ENCODE results near the gene COL13A1.

COL13A1 gene

DNA sequence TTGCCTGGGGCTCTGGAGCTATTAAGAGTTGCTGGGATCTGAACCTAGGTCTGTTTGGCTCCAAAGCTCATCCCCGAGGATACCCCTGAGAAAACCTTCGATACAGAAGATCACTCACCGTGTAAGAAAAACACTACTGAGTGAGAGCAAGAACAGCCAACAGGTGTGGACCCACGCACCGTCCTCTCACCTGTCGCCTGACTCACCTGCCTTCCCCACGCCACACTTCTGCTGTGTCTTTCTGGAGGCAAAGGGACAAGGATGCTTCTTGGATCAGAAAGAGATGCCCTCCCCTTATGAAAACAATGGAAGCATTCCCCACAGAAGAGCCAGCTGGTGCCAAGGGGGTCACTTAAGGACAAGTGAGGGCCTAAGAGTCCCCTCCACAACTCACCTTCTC, 46.7 kb downstream of the COL13A1 start:
- DNase-seq: no peak

- DNase-seq: no peak
Measured at GRCh38 chr10:69849825-69850224, 48.1 kb downstream of the COL13A1 start.

GRCh38 chr10:69850440-69850839, 48.7 kb downstream of the COL13A1 start:
- DNase-seq: peak; percentile 28

DNA sequence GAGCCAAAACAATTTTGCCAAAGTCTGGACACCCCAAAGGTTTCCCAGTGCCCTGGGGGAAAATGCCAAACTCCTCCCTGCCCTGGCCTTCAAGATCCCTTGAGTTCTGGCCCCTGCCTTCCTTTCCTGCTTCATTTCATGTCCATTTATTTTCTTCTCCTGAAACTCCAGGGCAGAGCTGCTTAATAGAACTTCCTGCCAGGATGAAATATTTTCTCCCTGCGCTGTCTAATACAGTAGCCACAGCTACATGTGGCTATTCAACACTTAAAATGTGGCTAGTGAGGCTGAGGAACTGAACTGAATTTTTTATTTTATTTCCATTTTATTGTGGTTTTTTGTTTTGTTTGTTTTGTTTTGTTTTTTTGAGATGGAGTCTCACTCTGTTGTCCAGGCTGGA, 49.6 kb downstream of the COL13A1 start:
- DNase-seq: no peak

DNA sequence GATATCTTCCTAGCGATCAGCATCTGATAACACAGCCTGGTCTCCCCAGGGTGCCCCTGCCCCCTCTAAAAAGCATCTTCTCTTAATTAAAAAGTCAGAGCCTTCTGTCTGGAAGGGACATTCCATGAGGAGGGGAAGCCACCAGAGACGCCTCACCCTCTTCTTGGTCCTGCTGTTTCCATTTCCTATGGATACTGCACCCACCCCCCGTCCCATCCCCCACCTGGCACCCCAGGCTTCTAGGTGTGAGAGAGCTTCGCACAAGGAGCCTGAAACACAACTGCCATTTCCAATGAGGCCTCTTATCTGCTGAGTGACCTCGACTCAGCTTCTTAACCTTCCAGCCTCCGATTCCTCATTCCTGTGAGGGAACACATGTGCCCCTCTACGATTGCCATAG, 51.4 kb downstream of the COL13A1 start:
- DNase-seq: no peak

DNA sequence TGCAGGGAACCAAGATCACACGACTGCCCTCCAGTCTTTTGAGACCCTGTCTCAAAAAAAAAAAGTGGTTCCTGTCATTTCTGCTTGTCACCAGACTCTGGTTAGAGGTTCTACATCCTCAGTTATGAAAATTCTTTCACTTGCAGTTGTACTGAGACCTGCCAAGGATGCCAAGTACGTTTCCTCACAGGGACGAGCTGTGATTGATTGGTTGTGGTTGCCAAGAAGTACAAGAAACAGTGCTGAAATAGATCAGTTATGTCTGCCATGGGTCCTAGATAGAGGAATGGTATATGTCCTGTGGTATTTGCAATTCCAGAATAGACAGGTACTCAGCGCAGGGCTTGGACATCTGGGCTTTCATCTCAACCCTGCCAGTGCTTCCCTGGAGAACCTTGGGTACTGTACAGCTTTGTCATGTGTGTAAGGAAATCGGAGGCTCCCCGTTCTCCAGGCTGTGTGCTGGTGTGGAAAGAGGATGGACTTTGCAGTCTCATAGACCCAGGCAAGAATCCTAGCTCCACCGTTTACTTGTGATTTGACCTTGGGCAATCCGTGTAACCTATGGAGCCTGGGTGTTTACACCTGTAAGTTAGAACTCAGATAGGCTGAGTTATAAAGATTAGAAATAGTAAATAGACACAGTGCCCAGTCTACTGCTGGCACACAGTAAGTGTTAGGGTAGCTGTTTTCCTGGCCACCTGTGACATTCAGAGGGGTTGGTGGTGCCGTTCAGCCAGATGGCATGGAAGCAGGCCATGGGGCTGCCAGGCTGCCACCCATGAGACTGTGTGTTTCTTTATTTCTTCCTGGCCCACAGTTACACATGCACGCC, 53.0 kb downstream of the COL13A1 start:
- DNase-seq: no peak

GRCh38 chr10:69855346-69856111, 53.8 kb downstream of the COL13A1 start:
- no peak for DNase-seq

DNA sequence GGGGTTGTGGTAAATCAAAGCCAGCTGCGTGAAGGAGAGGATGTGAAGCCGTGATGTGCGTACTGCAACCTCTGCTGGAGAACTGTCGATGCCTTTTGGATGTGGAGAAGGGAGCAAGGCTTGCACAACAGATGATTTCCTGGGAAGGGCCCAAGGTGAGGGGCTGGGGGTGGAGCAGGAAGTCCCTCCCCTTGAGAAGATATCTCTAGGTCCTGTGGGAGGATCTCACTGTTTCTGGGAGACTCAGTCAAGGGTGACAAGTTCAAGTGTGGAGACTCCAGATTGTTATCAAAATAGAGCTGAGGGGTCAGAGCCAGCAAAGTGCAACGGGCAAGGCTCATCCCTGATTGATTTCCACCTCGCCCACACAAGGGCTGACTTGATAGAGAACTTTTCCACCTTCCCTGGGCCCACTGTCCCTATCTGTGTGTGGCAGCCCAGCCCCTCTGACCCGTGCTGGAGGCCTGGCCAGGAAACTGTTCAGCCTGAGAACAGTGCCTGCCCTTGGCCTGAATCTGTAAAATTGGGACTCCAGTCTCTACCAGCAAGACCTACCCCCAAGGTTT, 55.0 kb downstream of the COL13A1 start:
- DNase-seq: no peak

GRCh38 chr10:69858201-69858600, 56.5 kb downstream of the COL13A1 start:
- no peak for DNase-seq

- DNase-seq: no peak
Measured at GRCh38 chr10:69860271-69860670, 58.6 kb downstream of the COL13A1 start.

GRCh38 chr10:69861251-69862240, 59.8 kb downstream of the COL13A1 start:
- no peak for DNase-seq

GRCh38 chr10:69862882-69863530, 61.3 kb downstream of the COL13A1 start:
- no peak for DNase-seq

GRCh38 chr10:69863580-69863979, 61.9 kb downstream of the COL13A1 start:
- no peak for DNase-seq

DNA sequence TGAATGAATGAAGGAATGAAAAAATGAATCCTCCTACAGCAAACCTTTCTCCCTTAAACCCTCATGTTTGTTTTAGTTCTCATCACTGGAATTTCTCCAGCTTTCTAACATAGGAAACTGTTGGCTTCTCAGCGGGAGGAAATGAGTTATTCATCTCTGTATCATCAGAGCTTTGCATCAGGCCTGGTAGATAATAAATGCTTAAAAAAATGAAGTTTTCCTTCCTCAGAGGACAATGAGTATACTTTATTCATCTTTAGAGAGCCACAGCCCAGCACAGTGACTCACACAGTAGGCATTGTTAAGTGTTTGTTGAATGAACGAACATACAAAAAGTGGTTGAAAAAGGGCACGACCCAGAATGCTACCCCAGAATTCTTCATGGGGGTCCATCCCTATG, 62.6 kb downstream of the COL13A1 start:
- no peak for DNase-seq

DNA sequence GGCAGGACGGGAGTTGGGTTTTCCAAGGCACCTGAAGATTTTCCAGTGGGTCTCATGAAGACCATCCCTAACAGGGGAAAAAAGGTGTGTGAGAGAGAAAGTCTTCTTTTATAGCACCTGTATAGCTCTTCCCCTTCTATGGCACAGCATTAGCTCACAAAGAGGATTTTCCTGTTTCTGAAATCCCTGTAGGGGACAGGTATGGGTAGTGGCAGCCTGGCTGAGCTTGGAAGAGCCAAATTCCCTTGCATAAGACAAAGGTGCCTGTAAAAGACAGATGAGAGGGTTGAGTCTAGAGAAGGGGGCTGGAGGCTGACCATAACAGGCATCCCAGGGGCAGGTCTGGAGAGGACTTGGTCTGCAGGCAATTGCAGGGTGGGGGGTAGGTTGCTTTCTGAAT, 63.7 kb downstream of the COL13A1 start:
- DNase-seq: no peak

DNA sequence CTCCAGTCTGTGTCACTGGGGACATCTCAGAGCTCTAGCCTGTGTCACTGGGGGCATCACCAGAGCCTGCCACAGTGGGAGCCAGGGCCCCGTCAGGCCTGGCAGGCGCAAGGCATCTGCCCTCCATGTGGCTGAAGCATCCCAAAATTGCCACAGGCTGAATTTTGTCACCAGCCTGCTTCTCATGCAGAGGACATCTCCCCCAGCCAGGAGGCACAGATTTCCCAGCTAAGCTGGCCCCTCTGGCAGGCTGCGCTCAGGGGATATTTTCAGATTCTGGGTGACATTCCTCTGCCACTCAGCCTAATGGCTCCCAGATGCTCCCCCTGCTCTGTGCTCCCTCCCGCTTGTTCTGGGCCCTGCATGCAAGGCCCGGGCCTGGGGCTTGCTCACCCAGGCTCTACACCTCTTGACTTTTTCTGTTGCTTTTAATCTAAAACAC, 64.6 kb downstream of the COL13A1 start:
- DNase-seq: no peak

- DNase-seq: no peak
Measured at GRCh38 chr10:69866688-69867461, 65.2 kb downstream of the COL13A1 start.

DNA sequence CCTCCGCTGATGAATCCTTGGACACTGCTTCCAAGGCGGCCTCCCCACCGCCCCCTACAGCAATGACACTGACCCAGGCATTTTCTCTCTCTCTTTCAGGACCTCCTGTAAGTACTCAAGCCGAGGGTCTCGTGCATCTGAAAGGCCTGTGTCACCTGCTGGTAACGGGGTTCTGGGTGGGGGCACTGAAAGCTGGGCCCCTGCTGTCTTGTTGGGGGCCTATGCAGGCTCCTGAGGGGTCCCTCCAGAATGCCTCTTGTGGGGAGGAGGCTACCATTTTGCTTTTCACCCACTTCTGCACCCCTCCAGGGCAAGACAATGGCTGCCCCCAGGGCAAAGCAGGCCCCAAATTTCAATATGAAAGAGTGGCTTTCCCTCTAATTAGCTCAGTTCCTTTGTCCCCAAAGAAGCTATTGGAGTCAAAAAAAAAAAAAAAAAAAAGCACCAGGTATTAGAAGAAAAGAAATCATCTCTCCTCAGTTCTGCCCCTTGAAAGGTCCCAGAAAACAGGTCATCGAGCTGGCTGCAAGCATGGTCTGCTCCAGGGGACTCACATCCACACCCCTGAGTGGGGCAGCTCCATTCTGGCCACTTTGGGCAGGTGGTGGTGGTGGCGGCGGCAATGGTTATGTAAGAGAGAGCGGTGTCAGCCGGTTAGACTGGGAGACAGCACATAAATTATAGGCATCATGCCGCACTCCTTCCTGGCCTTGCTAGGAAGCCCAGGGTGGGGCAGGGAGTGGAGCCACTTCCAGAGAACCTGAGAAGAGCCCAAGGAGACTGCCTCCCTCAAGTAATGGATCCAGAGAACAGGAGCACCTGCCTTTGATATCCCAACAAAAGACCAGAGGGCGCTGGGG, 66.2 kb downstream of the COL13A1 start:
- no peak for DNase-seq

GRCh38 chr10:69868821-69869220, 67.1 kb downstream of the COL13A1 start:
- DNase-seq: no peak

- no peak for DNase-seq
Measured at GRCh38 chr10:69869291-69869961, 67.7 kb downstream of the COL13A1 start.

Data from NCI-H2171 (cell line).